GM12873 (cell line): ENCODE data around the gene DOCK4.

Experiments used
- CTCF ChIP-seq: IDR thresholded peaks from 2 replicates; pipeline ENCODE4 v1.5.1; 2012; ENCODE audit warnings: low read depth, mild to moderate bottlenecking, moderate library complexity, low read length, control low read depth; ENCODE audit not compliant: insufficient read depth; ENCODE audit errors: missing control alignments

The DOCK4 gene

GRCh38 chr7:111982804-111983203 lies 223.4 kb downstream of the DOCK4 start:
- no peak for TF ChIP-seq CTCF

- no peak for TF ChIP-seq CTCF
These were observed 224.1 kb downstream of the DOCK4 start for GRCh38 chr7:111982133-111982532.

GRCh38 chr7:111980725-111981124 lies 225.5 kb downstream of the DOCK4 start:
- TF ChIP-seq CTCF: no peak

GRCh38 chr7:111975346-111975745 lies 230.9 kb downstream of the DOCK4 start:
- TF ChIP-seq CTCF: no peak

GRCh38 chr7:111960984-111961383 lies 245.2 kb downstream of the DOCK4 start:
- no peak for TF ChIP-seq CTCF

- TF ChIP-seq CTCF: no peak
These were observed 247.3 kb downstream of the DOCK4 start for GRCh38 chr7:111958896-111959295.

- no peak for TF ChIP-seq CTCF
These were observed 247.8 kb downstream of the DOCK4 start for GRCh38 chr7:111958431-111958830.
